K562 (cell line): Measurements from ENCODE around the gene PEX6. TPM values are rescaled to one million over a fixed set of nuclear protein-coding genes. Genes with fewer than 3 reads are reported as not detected.
A peak's percentile ranks its signal among the peaks of the same experiment; 100 is the strongest.

Experiments used
- ATF7 ChIP-seq: fragments of 450-650 bp; IDR thresholded peaks from 2 replicates; pipeline ENCODE4 v1.7.1; 2014; ENCODE audit warnings: mild to moderate bottlenecking, moderate library complexity
- ERF ChIP-seq: fragments of 450-650 bp; formaldehyde crosslinking; IDR thresholded peaks from 2 replicates; pipeline ENCODE4 v1.4.0; 2020; ENCODE audit warnings: mild to moderate bottlenecking, mixed read lengths
- KLF1 ChIP-seq: fragments of 450-650 bp; IDR thresholded peaks from 2 replicates; pipeline ENCODE4 v1.6.1; 2016; ENCODE audit warnings: missing genetic modification characterization, missing compliant biosample characterization
- MXI1 ChIP-seq: IDR thresholded peaks from 2 replicates; pipeline ENCODE4 v1.6.1; 2011; ENCODE audit warnings: low read depth, mild to moderate bottlenecking, improper control_type of control experiment, low read length
- RBM34 ChIP-seq: fragments of 200-400 bp; formaldehyde crosslinking; IDR thresholded peaks from 2 replicates; pipeline ENCODE4 v1.6.1; 2018; ENCODE audit warnings: low read length, borderline replicate concordance; ENCODE audit not compliant: insufficient read depth
- ZFX ChIP-seq: sonication (generic); formaldehyde crosslinking; IDR thresholded peaks from 2 replicates; pipeline ENCODE4 v1.8.0; 2022; ENCODE audit warnings: mild to moderate bottlenecking, missing genetic modification reagents, moderate library complexity
- ZNF165 ChIP-seq: fragments of 250-450 bp; sonication (Bioruptor Pico); IDR thresholded peaks from 2 replicates; pipeline ENCODE4 v1.4.0; 2020; ENCODE audit warnings: borderline replicate concordance
- polyA plus RNA-seq, 8 experiments: library from polyadenylated mRNA; depleted of rRNA in 4 of 8; stranded (reverse) in 5 of 8; unstranded in 3 of 8; fragments of >200 nt; fragmentation: Nextera tagmentation in 2 of 8; fragmentation: Illumina TruSeq in 1 of 8; extraction: Ambion mirVana in 2 of 8; extraction: Trizol in 1 of 8; gene quantifications; 2 replicates each; pipeline versions ENCODE4 v1.2.1 to v1.2.3, GENCODE V29; 2011 to 2014; ENCODE audit warnings: inconsistent platforms in 1 of 8, missing spikeins in 1 of 8
- total RNA-seq, 7 experiments: library from RNA; depleted of rRNA in 6 of 7; stranded (reverse); fragments of >200 nt in 6 of 7; fragmentation: Illumina TruSeq in 2 of 7; extraction: Trizol in 2 of 7; gene quantifications; 2 replicates each; pipeline versions ENCODE4 v1.2.1 to v1.2.3, GENCODE V29; 2011 to 2021; ENCODE audit warnings: low replicate concordance in 1 of 7
- TF ChIP-seq, protein P1 (sequence below): fragments of 450-650 bp; IDR thresholded peaks from 2 replicates; pipeline ENCODE4 v1.6.1; 2018; ENCODE audit warnings: mild to moderate bottlenecking, low read depth; ENCODE audit not compliant: partially characterized antibody
- TF ChIP-seq, protein P2 (sequence below), 2 experiments: fragments of 450-650 bp; conservative IDR thresholded peaks; 2 replicates each; pipeline ENCODE4 v1.6.1; 2017; ENCODE audit warnings: mild to moderate bottlenecking in 2 of 2, moderate library complexity in 2 of 2
- TF ChIP-seq, protein P3 (sequence below), 3 experiments: fragments of 200-800 bp in 1 of 3; fragments of 250-450 bp in 1 of 3; fragments of 450-650 bp in 1 of 3; sonication (Bioruptor Pico) in 1 of 3; sonication (Bioruptor generic) in 1 of 3; formaldehyde crosslinking in 1 of 3; IDR thresholded peaks; 2 replicates each; pipeline versions ENCODE4 v1.6.1 to v1.8.0; 2016 to 2022; ENCODE audit warnings: mild to moderate bottlenecking in 2 of 3, missing genetic modification characterization in 2 of 3, missing compliant biosample characterization in 1 of 3, moderate library complexity in 1 of 3
- TF ChIP-seq, protein P4 (sequence below): fragments of 250-450 bp; sonication (Bioruptor Pico); IDR thresholded peaks from 2 replicates; pipeline ENCODE4 v1.9.0; 2021; ENCODE audit warnings: mild to moderate bottlenecking
- TF ChIP-seq, protein P5 (sequence below): fragments of 450-650 bp; IDR thresholded peaks from 2 replicates; pipeline ENCODE4 v1.6.1; 2016; ENCODE audit warnings: missing biosample characterization, missing genetic modification characterization
- TF ChIP-seq, protein P6 (sequence below): conservative IDR thresholded peaks from 2 replicates; pipeline ENCODE4 v1.6.1; 2011; ENCODE audit warnings: low read depth, mild to moderate bottlenecking, low read length; ENCODE audit not compliant: control insufficient read depth
- TF ChIP-seq, protein P7 (sequence below): fragments of 250-450 bp; sonication (Bioruptor Pico); IDR thresholded peaks from 2 replicates; pipeline ENCODE4 v1.5.1; 2021; ENCODE audit warnings: mild to moderate bottlenecking

Gene PEX6
- total and polyA plus RNA-seq, 9 of the 15 experiments (the other 6 are each of a cell fraction or from before 2014, with no cell fraction given): 0.17 to 20.8 (median 6.9) TPM

DNA sequence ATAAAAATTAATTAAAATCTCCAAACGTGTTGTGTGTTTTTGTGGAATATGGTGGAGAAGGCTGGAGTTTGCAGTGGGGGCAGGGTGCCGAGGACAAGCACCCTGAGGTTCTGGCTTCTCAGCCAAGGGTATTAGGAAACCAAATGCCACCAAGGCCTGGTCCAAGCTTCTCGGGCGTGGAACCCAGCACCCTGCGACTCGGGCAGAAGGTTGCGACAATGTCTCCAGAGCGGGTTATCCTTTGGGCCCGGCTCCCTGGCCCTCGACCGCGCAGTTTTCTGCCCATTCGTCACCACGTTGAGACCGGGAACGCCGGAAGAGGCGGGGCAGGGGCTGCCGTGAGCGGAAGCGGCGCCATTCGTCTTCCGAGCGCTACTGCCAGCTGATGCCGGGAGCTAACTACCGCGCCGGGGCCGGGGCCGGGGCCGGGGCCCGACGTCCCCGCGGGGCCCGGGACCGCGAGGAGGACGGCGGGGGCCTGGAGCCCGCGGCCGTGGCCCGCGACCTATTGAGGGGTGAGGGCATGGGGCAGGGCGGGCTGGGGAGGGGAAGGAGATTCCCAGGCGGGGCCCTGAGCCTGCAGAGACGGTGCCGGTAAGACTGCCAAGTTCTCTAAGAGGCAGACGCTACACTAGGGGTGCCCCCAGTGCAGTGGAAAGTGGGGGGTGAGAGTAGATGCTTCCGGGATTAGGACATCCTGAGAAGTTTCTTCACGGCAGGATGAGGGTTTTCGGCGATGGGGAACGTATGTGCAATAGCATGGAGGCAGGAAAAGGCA lies 42.5 kb upstream of the PEX6 start, which contains the start of gene RRP36 (continued):
- TF ChIP-seq RBM34 (no peak), MXI1 (peak; percentile 48; the same call in 1 of the 2 replicates), KLF1 (tag) (no peak; the same call in 1 of the 2 replicates), ZNF165 (CRISPR knock-in tag) (no peak), ZFX (peak; percentile 79), ERF (CRISPR knock-in tag) (0 out of 2 replicates have a peak, but pooled peaks have one; percentile 62), ATF7 (peak; percentile 62; the same call in 1 of the 2 replicates)
- TF ChIP-seq, protein P1, sequence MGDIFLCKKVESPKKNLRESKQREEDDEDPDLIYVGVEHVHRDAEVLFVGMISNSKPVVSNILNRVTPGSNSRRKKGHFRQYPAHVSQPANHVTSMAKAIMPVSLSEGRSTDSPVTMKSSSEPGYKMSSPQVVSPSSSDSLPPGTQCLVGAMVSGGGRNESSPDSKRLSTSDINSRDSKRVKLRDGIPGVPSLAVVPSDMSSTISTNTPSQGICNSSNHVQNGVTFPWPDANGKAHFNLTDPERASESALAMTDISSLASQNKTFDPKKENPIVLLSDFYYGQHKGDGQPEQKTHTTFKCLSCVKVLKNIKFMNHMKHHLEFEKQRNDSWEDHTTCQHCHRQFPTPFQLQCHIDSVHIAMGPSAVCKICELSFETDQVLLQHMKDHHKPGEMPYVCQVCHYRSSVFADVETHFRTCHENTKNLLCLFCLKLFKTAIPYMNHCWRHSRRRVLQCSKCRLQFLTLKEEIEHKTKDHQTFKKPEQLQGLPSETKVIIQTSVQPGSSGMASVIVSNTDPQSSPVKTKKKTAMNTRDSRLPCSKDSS: no peak
- TF ChIP-seq, protein P2, sequence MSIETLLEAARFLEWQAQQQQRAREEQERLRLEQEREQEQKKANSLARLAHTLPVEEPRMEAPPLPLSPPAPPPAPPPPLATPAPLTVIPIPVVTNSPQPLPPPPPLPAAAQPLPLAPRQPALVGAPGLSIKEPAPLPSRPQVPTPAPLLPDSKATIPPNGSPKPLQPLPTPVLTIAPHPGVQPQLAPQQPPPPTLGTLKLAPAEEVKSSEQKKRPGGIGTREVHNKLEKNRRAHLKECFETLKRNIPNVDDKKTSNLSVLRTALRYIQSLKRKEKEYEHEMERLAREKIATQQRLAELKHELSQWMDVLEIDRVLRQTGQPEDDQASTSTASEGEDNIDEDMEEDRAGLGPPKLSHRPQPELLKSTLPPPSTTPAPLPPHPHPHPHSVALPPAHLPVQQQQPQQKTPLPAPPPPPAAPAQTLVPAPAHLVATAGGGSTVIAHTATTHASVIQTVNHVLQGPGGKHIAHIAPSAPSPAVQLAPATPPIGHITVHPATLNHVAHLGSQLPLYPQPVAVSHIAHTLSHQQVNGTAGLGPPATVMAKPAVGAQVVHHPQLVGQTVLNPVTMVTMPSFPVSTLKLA (conservative IDR thresholded peaks at IDR 0.05): peak; percentile 62 to 76
- TF ChIP-seq, protein P3, sequence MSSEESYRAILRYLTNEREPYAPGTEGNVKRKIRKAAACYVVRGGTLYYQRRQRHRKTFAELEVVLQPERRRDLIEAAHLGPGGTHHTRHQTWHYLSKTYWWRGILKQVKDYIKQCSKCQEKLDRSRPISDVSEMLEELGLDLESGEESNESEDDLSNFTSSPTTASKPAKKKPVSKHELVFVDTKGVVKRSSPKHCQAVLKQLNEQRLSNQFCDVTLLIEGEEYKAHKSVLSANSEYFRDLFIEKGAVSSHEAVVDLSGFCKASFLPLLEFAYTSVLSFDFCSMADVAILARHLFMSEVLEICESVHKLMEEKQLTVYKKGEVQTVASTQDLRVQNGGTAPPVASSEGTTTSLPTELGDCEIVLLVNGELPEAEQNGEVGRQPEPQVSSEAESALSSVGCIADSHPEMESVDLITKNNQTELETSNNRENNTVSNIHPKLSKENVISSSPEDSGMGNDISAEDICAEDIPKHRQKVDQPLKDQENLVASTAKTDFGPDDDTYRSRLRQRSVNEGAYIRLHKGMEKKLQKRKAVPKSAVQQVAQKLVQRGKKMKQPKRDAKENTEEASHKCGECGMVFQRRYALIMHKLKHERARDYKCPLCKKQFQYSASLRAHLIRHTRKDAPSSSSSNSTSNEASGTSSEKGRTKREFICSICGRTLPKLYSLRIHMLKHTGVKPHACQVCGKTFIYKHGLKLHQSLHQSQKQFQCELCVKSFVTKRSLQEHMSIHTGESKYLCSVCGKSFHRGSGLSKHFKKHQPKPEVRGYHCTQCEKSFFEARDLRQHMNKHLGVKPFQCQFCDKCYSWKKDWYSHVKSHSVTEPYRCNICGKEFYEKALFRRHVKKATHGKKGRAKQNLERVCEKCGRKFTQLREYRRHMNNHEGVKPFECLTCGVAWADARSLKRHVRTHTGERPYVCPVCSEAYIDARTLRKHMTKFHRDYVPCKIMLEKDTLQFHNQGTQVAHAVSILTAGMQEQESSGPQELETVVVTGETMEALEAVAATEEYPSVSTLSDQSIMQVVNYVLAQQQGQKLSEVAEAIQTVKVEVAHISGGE (CRISPR knock-in tag; IDR thresholded peaks at IDR 0.05): peak in 1 of 3 experiments; percentile 75; a peak in 2 of 6 replicates
- TF ChIP-seq, protein P4, sequence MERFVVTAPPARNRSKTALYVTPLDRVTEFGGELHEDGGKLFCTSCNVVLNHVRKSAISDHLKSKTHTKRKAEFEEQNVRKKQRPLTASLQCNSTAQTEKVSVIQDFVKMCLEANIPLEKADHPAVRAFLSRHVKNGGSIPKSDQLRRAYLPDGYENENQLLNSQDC: no peak
- TF ChIP-seq, protein P5, sequence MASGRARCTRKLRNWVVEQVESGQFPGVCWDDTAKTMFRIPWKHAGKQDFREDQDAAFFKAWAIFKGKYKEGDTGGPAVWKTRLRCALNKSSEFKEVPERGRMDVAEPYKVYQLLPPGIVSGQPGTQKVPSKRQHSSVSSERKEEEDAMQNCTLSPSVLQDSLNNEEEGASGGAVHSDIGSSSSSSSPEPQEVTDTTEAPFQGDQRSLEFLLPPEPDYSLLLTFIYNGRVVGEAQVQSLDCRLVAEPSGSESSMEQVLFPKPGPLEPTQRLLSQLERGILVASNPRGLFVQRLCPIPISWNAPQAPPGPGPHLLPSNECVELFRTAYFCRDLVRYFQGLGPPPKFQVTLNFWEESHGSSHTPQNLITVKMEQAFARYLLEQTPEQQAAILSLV (tag): no peak
- TF ChIP-seq, protein P6, sequence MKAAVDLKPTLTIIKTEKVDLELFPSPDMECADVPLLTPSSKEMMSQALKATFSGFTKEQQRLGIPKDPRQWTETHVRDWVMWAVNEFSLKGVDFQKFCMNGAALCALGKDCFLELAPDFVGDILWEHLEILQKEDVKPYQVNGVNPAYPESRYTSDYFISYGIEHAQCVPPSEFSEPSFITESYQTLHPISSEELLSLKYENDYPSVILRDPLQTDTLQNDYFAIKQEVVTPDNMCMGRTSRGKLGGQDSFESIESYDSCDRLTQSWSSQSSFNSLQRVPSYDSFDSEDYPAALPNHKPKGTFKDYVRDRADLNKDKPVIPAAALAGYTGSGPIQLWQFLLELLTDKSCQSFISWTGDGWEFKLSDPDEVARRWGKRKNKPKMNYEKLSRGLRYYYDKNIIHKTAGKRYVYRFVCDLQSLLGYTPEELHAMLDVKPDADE: no peak; the same call in 1 of the 2 replicates
- TF ChIP-seq, protein P7, sequence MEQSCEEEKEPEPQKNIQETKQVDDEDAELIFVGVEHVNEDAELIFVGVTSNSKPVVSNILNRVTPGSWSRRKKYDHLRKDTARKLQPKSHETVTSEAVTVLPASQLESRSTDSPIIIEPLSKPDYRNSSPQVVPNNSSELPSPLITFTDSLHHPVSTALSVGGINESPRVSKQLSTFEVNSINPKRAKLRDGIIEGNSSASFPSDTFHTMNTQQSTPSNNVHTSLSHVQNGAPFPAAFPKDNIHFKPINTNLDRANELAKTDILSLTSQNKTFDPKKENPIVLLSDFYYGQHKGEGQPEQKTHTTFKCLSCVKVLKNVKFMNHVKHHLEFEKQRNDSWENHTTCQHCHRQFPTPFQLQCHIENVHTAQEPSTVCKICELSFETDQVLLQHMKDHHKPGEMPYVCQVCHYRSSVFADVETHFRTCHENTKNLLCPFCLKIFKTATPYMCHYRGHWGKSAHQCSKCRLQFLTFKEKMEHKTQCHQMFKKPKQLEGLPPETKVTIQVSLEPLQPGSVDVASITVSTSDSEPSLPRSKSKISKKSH (CRISPR knock-in tag): 0 out of 2 replicates have a peak, but pooled peaks have one; percentile 22
